ENCODE measurements around the gene FGD5.

The FGD5 gene

GRCh38 chr3:14884665-14885064, 65.9 kb downstream of the FGD5 start:
- no peak for TF ChIP-seq CTCF (conservative IDR thresholded peaks at IDR 0.05; ENCODE audit: low read depth)
- ChIA-PET CTCF (interaction anchor here (0.7 kb wide), 1 partner anchor 211 kb away, joined by 4 read pairs; no protein-coding TSS in a partner anchor), POLR2A (ENCODE audit: low non-redundant PET) (no interaction called here)
- no peak overlapping the region for H3K27ac ChIP-seq
- DNase-seq (ENCODE audit: low spot score): no peak

GRCh38 chr3:14885307-14885706, 66.5 kb downstream of the FGD5 start:
- ChIA-PET CTCF (no interaction called here), POLR2A (ENCODE audit: low non-redundant PET) (no interaction called here)
- DNase-seq (ENCODE audit: low spot score): no peak
- H3K27ac ChIP-seq: no peak overlapping the region
- no peak for TF ChIP-seq CTCF (conservative IDR thresholded peaks at IDR 0.05; ENCODE audit: low read depth)

GRCh38 chr3:14886101-14886500, 67.3 kb downstream of the FGD5 start:
- POLR2A ChIA-PET (ENCODE audit: low non-redundant PET): no interaction called here
- no peak for DNase-seq (ENCODE audit: low spot score)
- CTCF ChIA-PET: interaction anchor here (0.5 kb wide), 1 partner anchor 194 kb away, joined by 3 read pairs; no protein-coding TSS in a partner anchor
- no peak overlapping the region for H3K27ac ChIP-seq
- TF ChIP-seq CTCF (conservative IDR thresholded peaks at IDR 0.05; ENCODE audit: low read depth): no peak

- ChIA-PET CTCF (interaction anchor here (0.5 kb wide), 1 partner anchor 28 kb away, joined by 3 read pairs; no protein-coding TSS in a partner anchor), POLR2A (ENCODE audit: low non-redundant PET) (no interaction called here)
- DNase-seq (ENCODE audit: low spot score): no peak
- H3K27ac ChIP-seq: no peak overlapping the region
- no peak for TF ChIP-seq CTCF (conservative IDR thresholded peaks at IDR 0.05; ENCODE audit: low read depth)
Observed at GRCh38 chr3:14889205-14889604, 70.4 kb downstream of the FGD5 start.

GRCh38 chr3:14889943-14890342, 71.2 kb downstream of the FGD5 start:
- CTCF ChIA-PET: interaction anchor here (0.7 kb wide), 1 partner anchor 1906 kb away, joined by 3 read pairs; no protein-coding TSS in a partner anchor
- no peak overlapping the region for H3K27ac ChIP-seq
- DNase-seq (ENCODE audit: low spot score): no peak
- no peak for TF ChIP-seq CTCF (conservative IDR thresholded peaks at IDR 0.05; ENCODE audit: low read depth)
- POLR2A ChIA-PET (ENCODE audit: low non-redundant PET): no interaction called here

GRCh38 chr3:14890476-14890875, 71.7 kb downstream of the FGD5 start:
- ChIA-PET CTCF (no interaction called here), POLR2A (ENCODE audit: low non-redundant PET) (no interaction called here)
- TF ChIP-seq CTCF (conservative IDR thresholded peaks at IDR 0.05; ENCODE audit: low read depth): no peak
- no peak for DNase-seq (ENCODE audit: low spot score)
- H3K27ac ChIP-seq: no peak overlapping the region

All from RWPE1 (cell line).